GM12865 (cell line): ENCODE data around the gene ZNF584.

Source experiments
- DNase-seq: peaks from one replicate; pipeline ENCODE4 v3.0.0; 2010; ENCODE audit warnings: low read depth
- H3K4me3 ChIP-seq: 2 replicates; pipeline ENCODE4 v1.5.1; 2011; ENCODE audit warnings: mild to moderate bottlenecking, low read depth, low read length, control low read depth
- TF ChIP-seq, protein P1 (sequence below): IDR thresholded peaks from 2 replicates; pipeline ENCODE4 v1.5.1; 2011; ENCODE audit warnings: low read length, control low read depth, low read depth, inconsistent platforms; ENCODE audit not compliant: insufficient read depth; ENCODE audit errors: missing control alignments

The ZNF584 gene

DNA sequence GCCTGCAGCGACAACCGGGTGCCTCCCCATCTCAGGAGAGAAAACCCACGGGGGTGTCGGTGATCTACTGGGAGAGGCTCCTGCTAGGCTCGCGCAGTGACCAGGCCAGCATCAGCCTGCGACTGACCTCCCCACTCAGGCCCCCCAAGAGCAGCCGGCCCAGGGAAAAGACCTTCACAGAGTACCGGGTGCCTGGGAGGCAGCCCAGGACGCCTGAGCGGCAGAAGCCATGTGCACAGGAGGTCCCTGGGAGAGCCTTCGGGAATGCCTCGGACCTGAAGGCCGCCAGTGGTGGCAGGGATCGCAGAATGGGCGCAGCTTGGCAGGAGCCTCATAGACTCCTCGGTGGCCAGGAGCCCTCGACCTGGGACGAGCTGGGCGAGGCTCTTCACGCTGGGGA lies 46.9 kb downstream of the ZNF584 start:
- DNase-seq, result no peak
- no peak overlapping the region for H3K4me3 ChIP-seq
- TF ChIP-seq, protein P1, sequence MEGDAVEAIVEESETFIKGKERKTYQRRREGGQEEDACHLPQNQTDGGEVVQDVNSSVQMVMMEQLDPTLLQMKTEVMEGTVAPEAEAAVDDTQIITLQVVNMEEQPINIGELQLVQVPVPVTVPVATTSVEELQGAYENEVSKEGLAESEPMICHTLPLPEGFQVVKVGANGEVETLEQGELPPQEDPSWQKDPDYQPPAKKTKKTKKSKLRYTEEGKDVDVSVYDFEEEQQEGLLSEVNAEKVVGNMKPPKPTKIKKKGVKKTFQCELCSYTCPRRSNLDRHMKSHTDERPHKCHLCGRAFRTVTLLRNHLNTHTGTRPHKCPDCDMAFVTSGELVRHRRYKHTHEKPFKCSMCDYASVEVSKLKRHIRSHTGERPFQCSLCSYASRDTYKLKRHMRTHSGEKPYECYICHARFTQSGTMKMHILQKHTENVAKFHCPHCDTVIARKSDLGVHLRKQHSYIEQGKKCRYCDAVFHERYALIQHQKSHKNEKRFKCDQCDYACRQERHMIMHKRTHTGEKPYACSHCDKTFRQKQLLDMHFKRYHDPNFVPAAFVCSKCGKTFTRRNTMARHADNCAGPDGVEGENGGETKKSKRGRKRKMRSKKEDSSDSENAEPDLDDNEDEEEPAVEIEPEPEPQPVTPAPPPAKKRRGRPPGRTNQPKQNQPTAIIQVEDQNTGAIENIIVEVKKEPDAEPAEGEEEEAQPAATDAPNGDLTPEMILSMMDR, result no peak

DNA sequence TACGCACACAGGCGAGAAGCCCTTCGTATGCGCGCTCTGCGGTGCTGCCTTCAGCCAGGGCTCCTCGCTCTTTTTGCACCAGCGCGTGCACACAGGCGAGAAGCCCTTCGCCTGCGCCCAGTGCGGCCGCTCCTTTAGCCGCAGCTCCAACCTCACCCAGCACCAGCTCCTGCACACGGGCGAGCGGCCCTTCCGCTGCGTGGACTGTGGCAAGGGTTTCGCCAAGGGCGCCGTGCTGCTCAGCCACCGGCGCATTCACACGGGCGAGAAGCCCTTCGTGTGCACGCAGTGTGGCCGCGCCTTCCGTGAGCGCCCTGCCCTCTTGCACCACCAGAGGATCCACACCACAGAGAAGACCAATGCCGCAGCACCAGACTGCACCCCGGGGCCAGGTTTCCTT lies 47.7 kb downstream of the ZNF584 start:
- DNase-seq, result no peak
- H3K4me3 ChIP-seq, result no peak overlapping the region
- TF ChIP-seq, protein P1, result no peak

DNA sequence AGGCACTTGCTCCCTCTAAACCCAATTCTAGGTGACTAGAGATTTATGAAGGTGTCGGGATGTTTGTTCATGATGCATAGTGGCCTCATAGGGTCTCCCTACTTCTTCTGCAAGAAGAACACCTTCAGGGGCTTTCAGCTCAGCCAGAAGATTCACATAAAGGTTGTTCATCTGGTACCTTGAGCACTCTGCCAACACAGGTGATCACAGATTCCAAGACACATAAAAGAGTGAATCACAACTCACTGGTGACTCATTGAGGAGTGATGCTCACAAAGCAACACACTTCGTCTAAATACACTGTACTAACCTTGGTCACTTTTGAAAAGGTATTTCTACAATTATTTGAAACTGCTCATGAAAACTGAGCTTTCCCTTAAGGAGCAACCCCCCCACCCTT lies 51.6 kb downstream of the ZNF584 start:
- DNase-seq, result no peak
- no peak overlapping the region for H3K4me3 ChIP-seq
- TF ChIP-seq, protein P1, result no peak

DNA sequence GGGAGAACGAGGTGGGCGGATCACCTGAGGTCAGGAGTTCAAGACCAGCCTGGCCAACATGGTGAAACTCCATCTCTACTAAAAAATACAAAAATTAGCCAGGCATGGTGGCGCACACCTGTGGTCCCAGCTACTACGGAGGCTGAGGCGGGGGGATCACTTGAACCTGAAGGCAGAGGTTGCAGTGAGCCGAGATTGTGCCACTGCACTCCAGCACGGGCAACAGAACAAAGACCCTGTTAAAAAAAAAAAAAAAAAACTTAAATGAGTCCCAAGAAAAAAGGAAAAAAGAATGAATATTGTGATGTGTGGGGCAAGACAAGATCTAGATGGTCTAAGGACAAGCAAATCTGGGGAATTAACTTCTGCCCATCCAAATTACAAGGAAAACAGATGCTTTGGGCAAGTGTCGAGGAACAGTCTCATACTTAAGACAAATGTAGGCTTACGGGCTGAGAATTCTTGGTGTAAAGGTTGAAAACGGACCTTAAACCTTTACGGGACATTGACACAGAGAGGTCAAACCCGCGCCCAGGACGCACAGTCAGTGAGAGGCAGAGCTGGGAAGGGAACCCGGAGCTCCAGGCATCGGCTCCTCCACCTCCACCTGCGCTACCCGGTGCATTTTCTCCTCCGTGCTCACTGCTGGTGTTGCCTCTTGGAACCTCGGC lies 57.8 kb downstream of the ZNF584 start:
- H3K4me3 ChIP-seq, result peak overlapping the region; percentile 28
- no peak for DNase-seq
- TF ChIP-seq, protein P1, result no peak

DNA sequence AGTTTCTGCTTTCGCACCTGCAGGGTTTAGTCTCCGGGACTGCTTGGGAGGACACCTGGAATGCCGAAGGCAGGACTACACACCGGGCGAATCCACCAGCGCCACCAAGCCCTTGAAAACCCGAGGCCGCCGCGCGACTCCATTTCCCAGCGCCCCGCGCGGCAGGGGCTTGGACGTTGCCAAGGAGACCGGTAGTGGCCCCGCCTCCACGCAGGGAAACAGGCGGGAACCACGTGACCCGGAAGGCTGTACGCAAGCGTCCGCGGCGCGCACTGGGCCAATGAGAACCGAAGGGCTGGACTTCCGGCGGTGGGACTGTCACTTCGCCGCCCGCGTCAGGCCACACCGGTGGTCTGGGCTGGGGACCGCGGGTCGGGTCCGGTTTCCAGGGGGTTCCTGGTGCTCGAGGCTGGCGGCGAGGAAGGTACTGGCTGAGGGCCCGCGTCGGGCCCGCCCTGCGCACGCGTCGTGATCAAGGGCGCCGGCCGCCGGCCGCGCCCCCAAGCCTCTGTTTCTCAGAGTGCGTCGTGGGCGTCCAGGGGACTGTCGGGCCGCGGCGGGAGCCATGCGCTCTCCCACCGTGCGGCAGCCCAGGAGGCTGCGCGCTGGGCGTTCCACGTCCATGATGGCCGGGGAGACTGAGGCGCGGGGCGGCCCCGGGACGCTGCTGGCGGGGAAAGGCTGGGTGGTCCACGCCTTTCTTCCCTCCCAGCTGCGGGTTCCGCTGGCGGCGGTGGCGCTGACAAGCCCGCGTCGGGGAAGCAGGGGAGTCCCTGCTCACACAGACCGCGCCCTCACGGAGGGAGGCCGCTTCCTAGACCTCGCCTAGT lies 58.5 kb downstream of the ZNF584 start, which contains the start of gene ZNF324:
TSS of gene ZNF324 (plus strand) at position 321 of the 830 bp plus-strand sequence. CDS start 2,106 bp downstream, outside the sequence.
- peak within 1 kb of the TSS; percentile 76 for H3K4me3 ChIP-seq
- DNase-seq, result peak; percentile 98
- TF ChIP-seq, protein P1, result no peak
